ENCODE data around the gene RYR3.

Gene RYR3

DNA sequence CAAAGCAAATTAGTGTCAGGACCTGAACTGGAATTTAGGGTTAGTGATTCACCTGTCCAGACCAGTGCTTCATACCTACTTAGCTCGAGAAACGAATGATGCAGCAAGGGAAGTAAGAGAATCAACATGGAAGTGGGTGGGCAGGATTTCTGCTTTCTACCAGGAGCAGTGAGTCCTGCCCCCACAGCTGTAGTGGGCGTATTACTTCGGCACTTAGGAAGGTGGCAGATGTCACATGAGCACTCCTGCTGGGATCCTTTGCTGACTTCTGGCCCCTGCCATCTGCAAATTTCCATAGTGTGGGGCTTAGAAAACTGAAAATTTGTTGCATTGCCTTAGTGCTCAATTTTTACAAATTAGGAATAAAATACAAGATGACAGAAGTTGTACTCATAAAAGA, 31.2 kb downstream of the RYR3 start:
- no peaks in the 10 kb centered on the region for H3K27me3 ChIP-seq (ENCODE audit: insufficient read depth, low read length, poor library complexity, severe bottlenecking)
- H4K20me1 ChIP-seq (ENCODE audit: insufficient read depth, low read length, poor library complexity, severe bottlenecking) = no peaks in the 10 kb centered on the region
- no peak for TF ChIP-seq EZH2phosphoT487 (IDR thresholded peaks at IDR 0.05; ENCODE audit: borderline replicate concordance)
- TF ChIP-seq, protein P1, sequence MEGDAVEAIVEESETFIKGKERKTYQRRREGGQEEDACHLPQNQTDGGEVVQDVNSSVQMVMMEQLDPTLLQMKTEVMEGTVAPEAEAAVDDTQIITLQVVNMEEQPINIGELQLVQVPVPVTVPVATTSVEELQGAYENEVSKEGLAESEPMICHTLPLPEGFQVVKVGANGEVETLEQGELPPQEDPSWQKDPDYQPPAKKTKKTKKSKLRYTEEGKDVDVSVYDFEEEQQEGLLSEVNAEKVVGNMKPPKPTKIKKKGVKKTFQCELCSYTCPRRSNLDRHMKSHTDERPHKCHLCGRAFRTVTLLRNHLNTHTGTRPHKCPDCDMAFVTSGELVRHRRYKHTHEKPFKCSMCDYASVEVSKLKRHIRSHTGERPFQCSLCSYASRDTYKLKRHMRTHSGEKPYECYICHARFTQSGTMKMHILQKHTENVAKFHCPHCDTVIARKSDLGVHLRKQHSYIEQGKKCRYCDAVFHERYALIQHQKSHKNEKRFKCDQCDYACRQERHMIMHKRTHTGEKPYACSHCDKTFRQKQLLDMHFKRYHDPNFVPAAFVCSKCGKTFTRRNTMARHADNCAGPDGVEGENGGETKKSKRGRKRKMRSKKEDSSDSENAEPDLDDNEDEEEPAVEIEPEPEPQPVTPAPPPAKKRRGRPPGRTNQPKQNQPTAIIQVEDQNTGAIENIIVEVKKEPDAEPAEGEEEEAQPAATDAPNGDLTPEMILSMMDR (conservative IDR thresholded peaks at IDR 0.05; ENCODE audit: low read length) = no peak
- H3K4me3 ChIP-seq (ENCODE audit: low read length, poor library complexity, severe bottlenecking) = no peak overlapping the region
- H3K4me2 ChIP-seq (ENCODE audit: low read depth, low read length, poor library complexity, severe bottlenecking) = no peak overlapping the region
- H3K9me2 ChIP-seq (replicated peaks; ENCODE audit: low read depth, low read length) = no peaks in the 10 kb centered on the region
- no peaks in the 10 kb centered on the region for H3K4me1 ChIP-seq (ENCODE audit: insufficient read depth, low read length, poor library complexity, severe bottlenecking)
- no peak overlapping the region for H3K9ac ChIP-seq (ENCODE audit: low read depth, low read length, poor library complexity, severe bottlenecking)
- H2AFZ ChIP-seq (ENCODE audit: low read length) = no peak overlapping the region
- no peaks in the 10 kb centered on the region for H3F3A ChIP-seq (ENCODE audit: low read depth)
- no peaks in the 10 kb centered on the region for H3K79me2 ChIP-seq (ENCODE audit: insufficient read depth, low read length)
- H3K36me3 ChIP-seq (ENCODE audit: insufficient read depth, low read length) = no peaks in the 10 kb centered on the region
- no peaks in the 10 kb centered on the region for H3K9me3 ChIP-seq (ENCODE audit: insufficient read depth, low read depth, low read length)

DNA sequence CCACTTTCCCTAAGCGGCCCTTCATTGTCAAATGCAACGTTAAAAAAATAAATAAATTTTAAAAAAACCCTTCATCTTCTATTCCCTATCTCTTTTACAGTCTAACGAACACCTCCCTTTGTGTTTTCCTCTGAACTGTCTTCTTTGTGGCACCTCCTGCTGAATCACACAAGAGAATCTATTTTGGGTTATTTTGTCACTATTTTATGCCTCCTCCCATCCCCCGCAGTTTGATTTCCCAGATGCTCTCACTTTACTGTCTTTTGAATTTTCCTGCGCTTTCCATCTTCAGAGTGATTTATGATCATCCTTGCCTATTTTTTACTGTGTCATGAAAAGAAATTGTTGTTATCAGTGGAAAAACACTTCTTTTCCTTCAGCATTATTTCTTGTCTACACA, 32.5 kb downstream of the RYR3 start:
- Histone ChIP-seq H3K9me2 (replicated peaks; ENCODE audit: low read depth, low read length) (no peaks in the 10 kb centered on the region), H4K20me1 (ENCODE audit: insufficient read depth, low read length, poor library complexity, severe bottlenecking) (no peaks in the 10 kb centered on the region), H3F3A (ENCODE audit: low read depth) (no peaks in the 10 kb centered on the region), H3K36me3 (ENCODE audit: insufficient read depth, low read length) (no peaks in the 10 kb centered on the region), H3K79me2 (ENCODE audit: insufficient read depth, low read length) (no peaks in the 10 kb centered on the region), H3K4me2 (ENCODE audit: low read depth, low read length, poor library complexity, severe bottlenecking) (no peak overlapping the region), H3K9ac (ENCODE audit: low read depth, low read length, poor library complexity, severe bottlenecking) (no peak overlapping the region), H3K4me1 (ENCODE audit: insufficient read depth, low read length, poor library complexity, severe bottlenecking) (no peaks in the 10 kb centered on the region), H2AFZ (ENCODE audit: low read length) (no peak overlapping the region), H3K27me3 (ENCODE audit: insufficient read depth, low read length, poor library complexity, severe bottlenecking) (no peaks in the 10 kb centered on the region), H3K9me3 (ENCODE audit: insufficient read depth, low read depth, low read length) (no peaks in the 10 kb centered on the region), H3K4me3 (ENCODE audit: low read length, poor library complexity, severe bottlenecking) (no peak overlapping the region)
- no peak for TF ChIP-seq EZH2phosphoT487 (IDR thresholded peaks at IDR 0.05; ENCODE audit: borderline replicate concordance)
- TF ChIP-seq, protein P1 (conservative IDR thresholded peaks at IDR 0.05; ENCODE audit: low read length) = no peak

DNA sequence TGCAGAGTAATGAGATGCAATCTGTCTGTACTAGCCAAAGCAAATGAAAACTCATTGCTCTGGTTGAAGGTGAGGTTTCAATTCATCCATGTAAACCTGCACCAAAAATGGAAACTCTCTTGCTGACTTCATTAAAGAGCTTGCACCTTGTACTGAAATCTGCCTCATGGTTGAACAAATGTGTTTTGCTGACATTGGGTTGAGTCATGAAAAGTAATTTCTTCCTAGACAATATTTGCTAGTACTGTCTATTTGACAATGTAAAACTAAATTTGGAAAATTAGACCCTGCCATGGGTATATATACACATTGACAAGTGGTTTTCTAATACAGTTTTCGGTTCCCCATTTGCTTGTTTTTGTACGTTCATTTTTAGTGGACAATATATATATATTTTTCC, 33.3 kb downstream of the RYR3 start:
- Histone ChIP-seq H3K9me2 (replicated peaks; ENCODE audit: low read depth, low read length) (no peaks in the 10 kb centered on the region), H3K27me3 (ENCODE audit: insufficient read depth, low read length, poor library complexity, severe bottlenecking) (no peaks in the 10 kb centered on the region), H3K4me2 (ENCODE audit: low read depth, low read length, poor library complexity, severe bottlenecking) (no peak overlapping the region), H3K79me2 (ENCODE audit: insufficient read depth, low read length) (no peaks in the 10 kb centered on the region), H3K4me3 (ENCODE audit: low read length, poor library complexity, severe bottlenecking) (no peak overlapping the region), H4K20me1 (ENCODE audit: insufficient read depth, low read length, poor library complexity, severe bottlenecking) (no peaks in the 10 kb centered on the region), H2AFZ (ENCODE audit: low read length) (no peak overlapping the region), H3K9me3 (ENCODE audit: insufficient read depth, low read depth, low read length) (no peaks in the 10 kb centered on the region), H3K9ac (ENCODE audit: low read depth, low read length, poor library complexity, severe bottlenecking) (no peak overlapping the region), H3K4me1 (ENCODE audit: insufficient read depth, low read length, poor library complexity, severe bottlenecking) (no peaks in the 10 kb centered on the region), H3K36me3 (ENCODE audit: insufficient read depth, low read length) (no peaks in the 10 kb centered on the region), H3F3A (ENCODE audit: low read depth) (no peaks in the 10 kb centered on the region)
- TF ChIP-seq, protein P1 (conservative IDR thresholded peaks at IDR 0.05; ENCODE audit: low read length) = no peak
- no peak for TF ChIP-seq EZH2phosphoT487 (IDR thresholded peaks at IDR 0.05; ENCODE audit: borderline replicate concordance)
